ENCODE results near the gene NEK9. TPM values are rescaled to one million over a fixed set of nuclear protein-coding genes. Genes with fewer than 3 reads are reported as not detected.

Gene NEK9
- total RNA-seq, 1 experiment from 2014 or later: 19.7 TPM

GRCh38 chr14:75063491-75064204, 63.2 kb downstream of the NEK9 start, which contains the start of gene ACYP1:
Gene ACYP1, minus strand, starts transcription at chr14:75064024. Its CDS starts 471 bp downstream, at chr14:75063553.
- Histone ChIP-seq H3K27me3 (no peaks in the 10 kb centered on the region), H3K36me3 (peaks cover 11% of the 10 kb centered on the region), H3K4me3 (peak within 1 kb of the TSS; percentile 81), H3K9me3 (no peaks in the 10 kb centered on the region)
- peak; percentile 84 for DNase-seq

DNA sequence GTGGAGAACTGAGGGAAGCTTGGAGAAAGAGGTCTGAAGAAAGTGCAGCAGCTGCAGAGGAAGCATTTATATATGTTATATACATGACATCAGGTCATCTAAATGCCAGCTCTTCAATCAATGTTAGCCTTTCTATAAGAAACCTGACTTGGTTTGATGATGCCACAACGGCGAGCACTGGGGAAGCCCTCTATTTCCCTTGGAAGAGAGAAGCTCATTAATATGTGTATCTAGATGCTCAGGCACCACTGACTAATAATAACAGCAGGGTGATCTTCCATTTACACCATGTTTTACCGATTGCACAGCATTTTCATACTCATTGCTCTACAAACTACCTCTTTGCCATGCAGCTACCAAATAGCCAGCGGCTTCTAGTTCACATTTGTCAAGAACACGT, 63.8 kb downstream of the NEK9 start:
- H3K27me3 ChIP-seq: no peaks in the 10 kb centered on the region
- no peaks in the 10 kb centered on the region for H3K9me3 ChIP-seq
- H3K36me3 ChIP-seq: peaks cover 11% of the 10 kb centered on the region
- H3K4me3 ChIP-seq: peak overlapping the region; percentile 81
- DNase-seq: no peak

GRCh38 chr14:75060420-75060819, 66.4 kb downstream of the NEK9 start:
- no peaks in the 10 kb centered on the region for H3K27me3 ChIP-seq
- no peak for DNase-seq
- H3K9me3 ChIP-seq: no peaks in the 10 kb centered on the region
- no peak overlapping the region for H3K4me3 ChIP-seq
- peaks cover 16% of the 10 kb centered on the region for H3K36me3 ChIP-seq

DNA sequence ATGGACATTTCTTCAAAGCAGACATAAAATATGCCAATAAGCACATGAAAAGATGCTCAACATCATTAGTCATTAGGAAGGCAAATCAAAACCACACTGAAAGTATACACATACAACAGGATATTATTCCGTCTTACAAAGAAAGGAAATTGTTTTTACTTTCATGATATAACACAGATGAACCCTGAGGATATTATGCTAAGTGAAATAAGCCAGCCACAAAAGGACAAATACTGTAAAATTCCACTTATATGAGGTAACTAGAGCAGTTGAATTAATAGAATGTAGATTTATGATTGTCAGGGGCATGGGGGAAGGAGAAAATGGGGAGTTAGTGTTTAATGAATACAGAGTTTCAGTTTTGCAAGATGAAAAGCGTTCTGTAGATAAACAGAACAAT, 67.2 kb downstream of the NEK9 start:
- no peak for DNase-seq
- Histone ChIP-seq H3K36me3 (peaks cover 17% of the 10 kb centered on the region), H3K4me3 (no peak overlapping the region), H3K9me3 (no peaks in the 10 kb centered on the region), H3K27me3 (no peaks in the 10 kb centered on the region)

DNA sequence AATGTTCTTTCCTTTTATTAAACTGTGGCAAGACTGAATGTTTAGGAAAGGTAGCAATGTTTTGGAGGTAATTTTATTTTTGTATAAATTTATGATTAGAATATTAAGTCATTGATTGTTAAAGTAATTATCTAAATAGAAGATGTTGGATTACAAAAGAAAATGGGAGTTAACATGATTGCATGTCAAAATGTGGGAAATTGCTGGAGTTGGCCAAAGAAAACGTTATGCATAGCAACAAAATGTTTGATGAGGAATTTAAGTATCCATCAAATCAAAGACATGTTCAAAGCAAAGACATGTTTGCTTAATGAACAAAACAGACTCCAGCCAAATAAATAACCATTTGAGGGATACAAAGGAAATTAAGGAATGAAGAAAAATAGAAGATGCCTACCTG, 72.4 kb downstream of the NEK9 start:
- Histone ChIP-seq H3K27me3 (no peaks in the 10 kb centered on the region), H3K4me3 (no peak overlapping the region), H3K36me3 (peaks cover 9% of the 10 kb centered on the region), H3K9me3 (no peaks in the 10 kb centered on the region)
- no peak for DNase-seq

GRCh38 chr14:75053396-75054291, 73.2 kb downstream of the NEK9 start:
- Histone ChIP-seq H3K9me3 (no peaks in the 10 kb centered on the region), H3K36me3 (peaks cover 16% of the 10 kb centered on the region), H3K4me3 (no peak overlapping the region), H3K27me3 (no peaks in the 10 kb centered on the region)
- no peak for DNase-seq

- Histone ChIP-seq H3K27me3 (no peaks in the 10 kb centered on the region), H3K9me3 (no peaks in the 10 kb centered on the region), H3K36me3 (peaks cover 18% of the 10 kb centered on the region), H3K4me3 (peak overlapping the region; percentile 59)
- no peak for DNase-seq
Measured at GRCh38 chr14:75051556-75051899, 75.3 kb downstream of the NEK9 start.

DNA sequence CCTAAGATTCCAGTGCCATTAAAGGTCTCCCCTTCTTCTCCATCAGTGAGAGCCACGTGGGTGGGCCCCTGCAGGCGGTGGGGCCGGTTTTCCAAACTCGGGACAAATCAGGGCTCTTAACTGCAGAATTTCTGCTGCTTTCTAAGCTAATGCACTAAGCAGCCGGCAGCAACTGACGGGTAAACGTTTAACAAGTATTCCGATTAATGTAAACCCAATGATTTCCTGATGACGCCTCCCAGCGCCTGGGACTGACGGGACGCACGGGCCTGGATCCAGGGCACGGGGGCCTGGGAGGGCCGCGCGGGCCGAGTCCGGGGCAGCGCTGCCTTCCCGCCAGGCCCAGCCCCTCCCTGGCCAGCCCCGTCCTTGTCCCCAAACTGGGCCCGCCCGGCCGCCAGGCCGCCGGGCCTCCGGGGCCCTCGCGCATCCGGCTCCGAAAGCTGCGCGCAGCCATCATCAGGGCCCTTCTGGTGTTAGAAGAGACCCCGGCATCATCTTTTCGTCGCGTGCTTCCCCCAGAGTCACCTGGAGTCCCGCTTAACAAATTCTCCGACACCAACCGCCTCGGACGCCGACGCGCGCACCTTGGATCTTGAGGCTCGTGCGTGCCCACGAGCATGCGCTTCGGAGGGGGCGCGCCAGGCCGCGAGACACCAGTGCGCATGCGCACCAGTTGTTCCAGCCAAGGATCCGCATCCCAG, 75.8 kb downstream of the NEK9 start, which contains the start of gene MLH3:
Gene MLH3 (minus strand): TSS at position 616 of the 704 bp plus-strand sequence. CDS start 1,812 bp downstream, outside the sequence.
- peak within 1 kb of the TSS; percentile 59 for H3K4me3 ChIP-seq
- peak; percentile 75 for DNase-seq

GRCh38 chr14:75049731-75050201, 77.1 kb downstream of the NEK9 start:
- Histone ChIP-seq H3K4me3 (no peak overlapping the region; the same call in 1 of the 2 replicates), H3K36me3 (peaks cover 12% of the 10 kb centered on the region), H3K9me3 (no peaks in the 10 kb centered on the region), H3K27me3 (no peaks in the 10 kb centered on the region)
- DNase-seq: no peak

More for the DNA sequence above, 75.8 kb downstream of the NEK9 start, which contains the start of gene MLH3:
- no peaks in the 10 kb centered on the region for H3K27me3 ChIP-seq
- peaks cover 17% of the 10 kb centered on the region for H3K36me3 ChIP-seq
- no peaks in the 10 kb centered on the region for H3K9me3 ChIP-seq

GRCh38 chr14:75049136-75049535, 77.7 kb downstream of the NEK9 start:
- no peak for DNase-seq
- H3K36me3 ChIP-seq: peaks cover 12% of the 10 kb centered on the region
- H3K9me3 ChIP-seq: no peaks in the 10 kb centered on the region
- H3K4me3 ChIP-seq: no peak overlapping the region
- H3K27me3 ChIP-seq: no peaks in the 10 kb centered on the region

DNA sequence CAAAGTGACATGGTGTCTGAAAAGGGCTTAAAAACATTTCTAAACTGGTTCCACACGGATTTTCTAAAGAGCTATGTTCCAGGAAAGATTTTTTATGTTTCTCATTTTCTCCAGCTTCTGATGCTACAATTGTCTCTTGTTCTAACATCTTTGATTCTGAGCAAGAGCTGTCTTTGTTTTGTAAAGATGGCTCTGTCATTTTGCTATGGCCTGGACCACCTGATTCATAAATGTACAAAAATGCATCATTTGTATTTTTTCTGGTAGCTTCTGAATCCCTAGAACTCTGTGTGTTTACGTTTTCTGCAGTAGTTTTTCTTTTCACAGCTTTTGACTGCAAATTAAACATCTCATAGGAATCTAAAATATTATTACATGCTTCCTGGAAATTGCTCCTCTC, 78.7 kb downstream of the NEK9 start:
- Histone ChIP-seq H3K4me3 (no peak overlapping the region), H3K36me3 (peaks cover 17% of the 10 kb centered on the region), H3K27me3 (no peaks in the 10 kb centered on the region), H3K9me3 (no peaks in the 10 kb centered on the region)
- DNase-seq: no peak

DNA sequence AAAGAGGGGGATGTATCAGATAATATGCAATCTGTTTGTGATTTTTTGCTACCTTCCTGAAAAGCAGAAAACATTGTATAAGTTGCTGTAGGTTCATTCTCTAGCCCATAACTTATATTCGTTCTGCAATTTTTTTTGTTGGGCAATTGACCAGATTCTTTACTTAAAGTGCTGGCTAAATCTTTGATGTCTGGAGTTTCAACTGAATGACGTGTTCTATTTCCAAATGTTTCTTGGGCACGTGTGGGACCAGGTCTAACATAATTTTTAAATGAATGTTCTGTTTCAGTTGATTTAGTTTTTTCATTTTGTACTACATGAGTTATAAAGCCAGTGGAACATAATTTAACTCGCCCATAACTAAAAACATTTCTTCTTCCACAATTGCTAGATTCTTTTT, 79.3 kb downstream of the NEK9 start:
- H3K9me3 ChIP-seq: no peaks in the 10 kb centered on the region
- H3K4me3 ChIP-seq: no peak overlapping the region
- no peak for DNase-seq
- H3K27me3 ChIP-seq: no peaks in the 10 kb centered on the region
- H3K36me3 ChIP-seq: peaks cover 18% of the 10 kb centered on the region

- Histone ChIP-seq H3K36me3 (peaks cover 21% of the 10 kb centered on the region), H3K27me3 (no peaks in the 10 kb centered on the region)
- no peak for DNase-seq
Measured at GRCh38 chr14:75046899-75047298, 79.9 kb downstream of the NEK9 start.

GRCh38 chr14:75046275-75046674, 80.6 kb downstream of the NEK9 start:
- H3K4me3 ChIP-seq: no peak overlapping the region
- no peaks in the 10 kb centered on the region for H3K27me3 ChIP-seq
- no peak for DNase-seq
- H3K9me3 ChIP-seq: no peaks in the 10 kb centered on the region
- H3K36me3 ChIP-seq: peaks cover 24% of the 10 kb centered on the region

More at GRCh38 chr14:75046899-75047298, 79.9 kb downstream of the NEK9 start:
- no peak overlapping the region for H3K4me3 ChIP-seq
- no peaks in the 10 kb centered on the region for H3K9me3 ChIP-seq

DNA sequence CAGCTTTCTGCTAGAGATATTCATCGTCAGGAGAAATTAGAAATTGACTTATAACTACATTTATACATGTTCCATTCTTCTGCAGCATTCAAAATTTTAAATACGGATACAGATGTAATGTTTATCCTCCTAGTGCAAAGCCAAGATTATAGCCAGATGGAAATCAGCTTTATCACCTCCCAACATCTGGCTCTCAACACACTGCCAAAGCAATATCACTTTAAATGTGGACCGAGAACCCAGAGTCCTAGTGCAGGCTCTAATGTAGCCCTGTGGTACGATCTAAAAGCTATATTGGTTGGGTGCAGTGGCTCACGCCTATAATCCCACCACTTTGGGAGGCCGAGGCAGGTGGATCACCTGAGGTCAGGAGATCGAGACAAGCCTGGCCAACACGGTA, 82.1 kb downstream of the NEK9 start:
- DNase-seq: no peak

GRCh38 chr14:75044322-75044721, 82.5 kb downstream of the NEK9 start:
- Histone ChIP-seq H3K9me3 (no peaks in the 10 kb centered on the region), H3K4me3 (no peak overlapping the region), H3K36me3 (peaks cover 25% of the 10 kb centered on the region), H3K27me3 (no peaks in the 10 kb centered on the region)
- no peak for DNase-seq

More for the DNA sequence above, 82.1 kb downstream of the NEK9 start:
- H3K36me3 ChIP-seq: peaks cover 28% of the 10 kb centered on the region
- H3K9me3 ChIP-seq: no peaks in the 10 kb centered on the region
- no peaks in the 10 kb centered on the region for H3K27me3 ChIP-seq
- H3K4me3 ChIP-seq: no peak overlapping the region

GRCh38 chr14:75042035-75042434, 84.8 kb downstream of the NEK9 start:
- H3K4me3 ChIP-seq: no peak overlapping the region
- DNase-seq: no peak
- H3K9me3 ChIP-seq: no peaks in the 10 kb centered on the region
- H3K36me3 ChIP-seq: peaks cover 20% of the 10 kb centered on the region
- no peaks in the 10 kb centered on the region for H3K27me3 ChIP-seq

Data from MG63 (cell line).